ENCODE data around the gene SLC37A1. TPM values are rescaled to one million over a fixed set of nuclear protein-coding genes. Genes with fewer than 3 reads are reported as not detected.

SLC37A1 gene
- total and polyA plus RNA-seq, 5 experiments from 2014 or later = 2.7 to 18.7 (median 6.9) TPM

GRCh38 chr21:42629933-42630589 lies 116.4 kb downstream of the SLC37A1 start:
- Mint-ChIP-seq H3K4me3 (no peak overlapping the region), H3K27ac (peak overlapping the region in 1 of 10 donors; percentile 22)
- POLR2A ChIA-PET = no interaction called here

GRCh38 chr21:42630626-42631025 lies 117.0 kb downstream of the SLC37A1 start:
- H3K4me1 Mint-ChIP-seq = peaks cover 0 to 9% (median 5%) of the 10 kb centered on the region in 4 donors
- ATAC-seq = no peak

More at GRCh38 chr21:42629933-42630589, 116.4 kb downstream of the SLC37A1 start:
- Mint-ChIP-seq H3K4me1 (peaks cover 0 to 9% (median 5%) of the 10 kb centered on the region in 4 donors), H3K36me3 (no peaks in the 10 kb centered on the region), H3K9me3 (no peaks in the 10 kb centered on the region), H3K27me3 (no peaks in the 10 kb centered on the region)
- ATAC-seq (no peak), DNase-seq (no peak)

More at GRCh38 chr21:42630626-42631025, 117.0 kb downstream of the SLC37A1 start:
- H3K36me3 Mint-ChIP-seq = no peaks in the 10 kb centered on the region
- POLR2A ChIA-PET = no interaction called here
- H3K9me3 Mint-ChIP-seq = no peaks in the 10 kb centered on the region
- no peaks in the 10 kb centered on the region for H3K27me3 Mint-ChIP-seq
- no peak for DNase-seq
- H3K4me3 Mint-ChIP-seq = no peak overlapping the region
- peak overlapping the region in 1 of 10 donors; percentile 22 for H3K27ac Mint-ChIP-seq

Other genes with a start within 250 kb of the SLC37A1 start
- not detected for gene TFF3, start 198.4 kb upstream of the SLC37A1 start, total RNA-seq
- gene TFF3, start 198.4 kb upstream of the SLC37A1 start, polyA plus RNA-seq = not detected
- gene TFF2, start 162.9 kb upstream of the SLC37A1 start, total RNA-seq = not detected
- gene TFF2, start 162.9 kb upstream of the SLC37A1 start, polyA plus RNA-seq = not detected
- gene TFF1, start 147.3 kb upstream of the SLC37A1 start, total RNA-seq = not detected
- not detected for gene TFF1, start 147.3 kb upstream of the SLC37A1 start, polyA plus RNA-seq
- 1 to 10 TPM; 2.2 to 2.9 TPM for gene TMPRSS3, start 117.8 kb upstream of the SLC37A1 start, total RNA-seq
- 1 to 10 TPM in 1 of 3 donors, under 1 TPM in 1, not detected in 1; 0.89 to 1.4 TPM for gene TMPRSS3, start 117.8 kb upstream of the SLC37A1 start, polyA plus RNA-seq
- gene UBASH3A, start 110.0 kb upstream of the SLC37A1 start, total RNA-seq = 10 to 100 TPM; 91.6 to 99.6 TPM
- gene UBASH3A, start 110.0 kb upstream of the SLC37A1 start, polyA plus RNA-seq = 10 to 100 TPM; 32.8 to 75.3 (median 53.9) TPM
- gene RSPH1, start 17.6 kb upstream of the SLC37A1 start, total RNA-seq = under 1 TPM in 1 of 2 experiments, not detected in 1; 0.14 TPM
- not detected for gene RSPH1, start 17.6 kb upstream of the SLC37A1 start, polyA plus RNA-seq
- 10 to 100 TPM; 15.7 to 17.1 TPM for gene PDE9A, start 139.8 kb downstream of the SLC37A1 start, total RNA-seq
- 1 to 10 TPM; 3.6 to 5.1 (median 4.8) TPM for gene PDE9A, start 139.8 kb downstream of the SLC37A1 start, polyA plus RNA-seq

Data from naive thymus-derived CD8-positive, alpha-beta T cell (primary cell).